ENCODE results near the gene KLF17.

The KLF17 gene

GRCh38 chr1:44144962-44145756 lies 26.5 kb downstream of the KLF17 start:
- Histone ChIP-seq H3K4me3 (ENCODE audit: low read length) (no peak overlapping the region), H3K36me3 (replicated peaks; ENCODE audit: low read depth, low read length) (no peaks in the 10 kb centered on the region), H3K9ac (ENCODE audit: low read length) (no peak overlapping the region), H3K9me3 (ENCODE audit: insufficient read depth, low read length) (no peaks in the 10 kb centered on the region), H2AFZ (ENCODE audit: low read depth, low read length) (no peak overlapping the region), H4K20me1 (ENCODE audit: insufficient read depth, low read length) (no peaks in the 10 kb centered on the region), H3K27ac (ENCODE audit: low read length) (no peak overlapping the region), H3K27me3 (ENCODE audit: low read depth, low read length) (0 out of 2 replicates have a peak, but pooled peaks cover 3% of the 10 kb centered on the region), H3K79me2 (ENCODE audit: low read length) (no peaks in the 10 kb centered on the region), H3K4me2 (ENCODE audit: low read length) (no peak overlapping the region), H3K4me1 (ENCODE audit: low read length) (no peaks in the 10 kb centered on the region)
- TF ChIP-seq EZH2phosphoT487 (IDR thresholded peaks at IDR 0.05; ENCODE audit: low read depth): no peak
- no peak for TF ChIP-seq CTCF (IDR thresholded peaks at IDR 0.05; ENCODE audit: low read depth, low read length)

- Histone ChIP-seq H3K4me1 (ENCODE audit: low read length) (peaks cover 10% of the 10 kb centered on the region), H3K9me3 (ENCODE audit: insufficient read depth, low read length) (no peaks in the 10 kb centered on the region), H2AFZ (ENCODE audit: low read depth, low read length) (no peak overlapping the region), H4K20me1 (ENCODE audit: insufficient read depth, low read length) (no peaks in the 10 kb centered on the region), H3K27me3 (ENCODE audit: low read depth, low read length) (no peaks in the 10 kb centered on the region), H3K79me2 (ENCODE audit: low read length) (no peaks in the 10 kb centered on the region), H3K36me3 (replicated peaks; ENCODE audit: low read depth, low read length) (no peaks in the 10 kb centered on the region), H3K9ac (ENCODE audit: low read length) (no peak overlapping the region), H3K4me3 (ENCODE audit: low read length) (no peak overlapping the region), H3K4me2 (ENCODE audit: low read length) (no peak overlapping the region), H3K27ac (ENCODE audit: low read length) (no peak overlapping the region)
- TF ChIP-seq CTCF (IDR thresholded peaks at IDR 0.05; ENCODE audit: low read depth, low read length) (no peak), EZH2phosphoT487 (IDR thresholded peaks at IDR 0.05; ENCODE audit: low read depth) (no peak)
Observed at GRCh38 chr1:44146536-44147361, 28.1 kb downstream of the KLF17 start.

- Histone ChIP-seq H3K9ac (ENCODE audit: low read length) (no peak overlapping the region), H3K4me2 (ENCODE audit: low read length) (no peak overlapping the region), H3K36me3 (replicated peaks; ENCODE audit: low read depth, low read length) (no peaks in the 10 kb centered on the region), H3K27ac (ENCODE audit: low read length) (no peak overlapping the region), H3K4me3 (ENCODE audit: low read length) (no peak overlapping the region), H3K79me2 (ENCODE audit: low read length) (no peaks in the 10 kb centered on the region), H3K4me1 (ENCODE audit: low read length) (peaks cover 14% of the 10 kb centered on the region), H4K20me1 (ENCODE audit: insufficient read depth, low read length) (no peaks in the 10 kb centered on the region), H2AFZ (ENCODE audit: low read depth, low read length) (no peak overlapping the region), H3K9me3 (ENCODE audit: insufficient read depth, low read length) (no peaks in the 10 kb centered on the region), H3K27me3 (ENCODE audit: low read depth, low read length) (no peaks in the 10 kb centered on the region)
- TF ChIP-seq EZH2phosphoT487 (IDR thresholded peaks at IDR 0.05; ENCODE audit: low read depth) (no peak), CTCF (IDR thresholded peaks at IDR 0.05; ENCODE audit: low read depth, low read length) (no peak)
Observed at GRCh38 chr1:44147582-44147981, 29.0 kb downstream of the KLF17 start.

- TF ChIP-seq EZH2phosphoT487 (IDR thresholded peaks at IDR 0.05; ENCODE audit: low read depth) (no peak), CTCF (IDR thresholded peaks at IDR 0.05; ENCODE audit: low read depth, low read length) (no peak)
- peak overlapping the region; percentile 41 for H3K4me3 ChIP-seq (ENCODE audit: low read length)
Observed at GRCh38 chr1:44151332-44151731, 32.7 kb downstream of the KLF17 start.

More at GRCh38 chr1:44151332-44151731, 32.7 kb downstream of the KLF17 start:
- Histone ChIP-seq H3K27me3 (ENCODE audit: low read depth, low read length) (no peaks in the 10 kb centered on the region), H3K27ac (ENCODE audit: low read length) (no peak overlapping the region), H3K9ac (ENCODE audit: low read length) (peak overlapping the region; percentile 10; the same call in 1 of the 2 replicates), H2AFZ (ENCODE audit: low read depth, low read length) (peak overlapping the region; percentile 2; the same call in 1 of the 2 replicates), H3K9me3 (ENCODE audit: insufficient read depth, low read length) (no peaks in the 10 kb centered on the region), H3K4me2 (ENCODE audit: low read length) (peak overlapping the region; percentile 59), H3K79me2 (ENCODE audit: low read length) (no peaks in the 10 kb centered on the region), H3K4me1 (ENCODE audit: low read length) (peaks cover 14% of the 10 kb centered on the region), H3K36me3 (replicated peaks; ENCODE audit: low read depth, low read length) (no peaks in the 10 kb centered on the region), H4K20me1 (ENCODE audit: insufficient read depth, low read length) (no peaks in the 10 kb centered on the region)
